Activated T-helper 17 cell treated with anti-CD3 and anti-CD28 coated beads, Interleukin-2, amount 50 U/mL, for 72 hours (primary cell): ENCODE results near the gene ORMDL2. TPM values are rescaled to one million over a fixed set of nuclear protein-coding genes. Genes with fewer than 3 reads are reported as not detected.

ENCODE experiments used
- ATAC-seq: fragments of 150-1000 bp; cut with Tn5 transposase; replicated peaks from 2 replicates; pipeline ENCODE4 v1.10.0; 2021; ENCODE audit warnings: mild to moderate bottlenecking, moderate library complexity
- H3K27ac Mint-ChIP-seq: one replicate; pipeline ENCODE4 v1.8.0; 2022; ENCODE audit warnings: mixed read lengths
- H3K27me3 Mint-ChIP-seq: one replicate; pipeline ENCODE4 v1.8.0; 2022; ENCODE audit warnings: mixed read lengths
- H3K36me3 Mint-ChIP-seq: one replicate; pipeline ENCODE4 v1.8.0; 2022; ENCODE audit warnings: low read depth, mild to moderate bottlenecking, mixed read lengths
- H3K4me1 Mint-ChIP-seq: one replicate; pipeline ENCODE4 v1.8.0; 2022; ENCODE audit warnings: mixed read lengths
- H3K4me3 Mint-ChIP-seq: one replicate; pipeline ENCODE4 v1.8.0; 2022; ENCODE audit warnings: mild to moderate bottlenecking, mixed read lengths
- H3K9me3 Mint-ChIP-seq: one replicate; pipeline ENCODE4 v1.8.0; 2022; ENCODE audit warnings: mixed read lengths
- total RNA-seq, 2 donors: library from RNA; stranded (reverse); gene quantifications; one replicate each; pipeline ENCODE4 v1.2.3, GENCODE V29; 2022

ORMDL2 gene
- 10 to 100 TPM; 26.5 to 40.2 TPM for total RNA-seq

- no peak within 1 kb of the TSS for H3K27ac Mint-ChIP-seq
- H3K4me3 Mint-ChIP-seq = no peak within 1 kb of the TSS
- H3K9me3 Mint-ChIP-seq = no peaks in the 10 kb centered on the region
- no peaks in the 10 kb centered on the region for H3K27me3 Mint-ChIP-seq
- peaks cover 25% of the 10 kb centered on the region for H3K4me1 Mint-ChIP-seq
- H3K36me3 Mint-ChIP-seq = peaks cover 39% of the 10 kb centered on the region
- ATAC-seq = peak; percentile 97
Observed at GRCh38 chr12:55817345-55818139, at the start of gene ORMDL2, which contains the start of gene SARNP. Gene ORMDL2 (plus strand): TSS chr12:55818041. CDS start chr12:55819000, 959 bp downstream. Gene SARNP (minus strand): TSS chr12:55817724. CDS start chr12:55817701, 23 bp downstream.

- ATAC-seq = no peak
- Mint-ChIP-seq H3K4me1 (peaks cover 9% of the 10 kb centered on the region), H3K27me3 (no peaks in the 10 kb centered on the region), H3K27ac (peak overlapping the region; percentile 48), H3K36me3 (peaks cover 74% of the 10 kb centered on the region), H3K4me3 (no peak overlapping the region), H3K9me3 (no peaks in the 10 kb centered on the region)
Observed at GRCh38 chr12:55771736-55772135, 46.1 kb upstream of the ORMDL2 start.

GRCh38 chr12:55777856-55778255, 40.0 kb upstream of the ORMDL2 start:
- Mint-ChIP-seq H3K4me3 (no peak overlapping the region), H3K9me3 (no peaks in the 10 kb centered on the region), H3K36me3 (peaks cover 88% of the 10 kb centered on the region), H3K27ac (no peak overlapping the region), H3K4me1 (no peaks in the 10 kb centered on the region), H3K27me3 (no peaks in the 10 kb centered on the region)
- no peak for ATAC-seq

- no peaks in the 10 kb centered on the region for H3K4me1 Mint-ChIP-seq
- no peaks in the 10 kb centered on the region for H3K9me3 Mint-ChIP-seq
- H3K4me3 Mint-ChIP-seq = no peak overlapping the region
- no peak for ATAC-seq
- no peaks in the 10 kb centered on the region for H3K27me3 Mint-ChIP-seq
- H3K27ac Mint-ChIP-seq = peak overlapping the region; percentile 65
- peaks cover 97% of the 10 kb centered on the region for H3K36me3 Mint-ChIP-seq
Observed at GRCh38 chr12:55780685-55781084, 37.2 kb upstream of the ORMDL2 start.

GRCh38 chr12:55788546-55788945, 29.3 kb upstream of the ORMDL2 start:
- no peaks in the 10 kb centered on the region for H3K9me3 Mint-ChIP-seq
- H3K27ac Mint-ChIP-seq = peak overlapping the region; percentile 38
- peaks cover 100% of the 10 kb centered on the region for H3K36me3 Mint-ChIP-seq
- H3K27me3 Mint-ChIP-seq = no peaks in the 10 kb centered on the region
- no peak overlapping the region for H3K4me3 Mint-ChIP-seq
- H3K4me1 Mint-ChIP-seq = no peaks in the 10 kb centered on the region
- no peak for ATAC-seq

- peaks cover 100% of the 10 kb centered on the region for H3K36me3 Mint-ChIP-seq
- H3K27ac Mint-ChIP-seq = no peak overlapping the region
- no peak overlapping the region for H3K4me3 Mint-ChIP-seq
- H3K27me3 Mint-ChIP-seq = no peaks in the 10 kb centered on the region
- no peaks in the 10 kb centered on the region for H3K9me3 Mint-ChIP-seq
- no peaks in the 10 kb centered on the region for H3K4me1 Mint-ChIP-seq
- no peak for ATAC-seq
Observed at GRCh38 chr12:55789171-55789570, 28.7 kb upstream of the ORMDL2 start.

GRCh38 chr12:55789893-55790292, 27.9 kb upstream of the ORMDL2 start:
- H3K9me3 Mint-ChIP-seq = no peaks in the 10 kb centered on the region
- ATAC-seq = no peak
- H3K4me3 Mint-ChIP-seq = no peak overlapping the region
- peaks cover 100% of the 10 kb centered on the region for H3K36me3 Mint-ChIP-seq
- H3K27me3 Mint-ChIP-seq = no peaks in the 10 kb centered on the region
- no peaks in the 10 kb centered on the region for H3K4me1 Mint-ChIP-seq
- H3K27ac Mint-ChIP-seq = no peak overlapping the region

GRCh38 chr12:55795950-55796349, 21.9 kb upstream of the ORMDL2 start:
- Mint-ChIP-seq H3K4me1 (peaks cover 5% of the 10 kb centered on the region), H3K27me3 (no peaks in the 10 kb centered on the region), H3K27ac (peak overlapping the region; percentile 49), H3K4me3 (no peak overlapping the region), H3K36me3 (peaks cover 100% of the 10 kb centered on the region), H3K9me3 (no peaks in the 10 kb centered on the region)
- peak; percentile 77 for ATAC-seq

- Mint-ChIP-seq H3K9me3 (no peaks in the 10 kb centered on the region), H3K4me3 (no peak overlapping the region), H3K27ac (peak overlapping the region; percentile 31), H3K4me1 (peaks cover 5% of the 10 kb centered on the region), H3K27me3 (no peaks in the 10 kb centered on the region), H3K36me3 (peaks cover 100% of the 10 kb centered on the region)
- no peak for ATAC-seq
Observed at GRCh38 chr12:55797068-55797467, 20.8 kb upstream of the ORMDL2 start.

GRCh38 chr12:55797550-55797949, 20.3 kb upstream of the ORMDL2 start:
- Mint-ChIP-seq H3K27me3 (no peaks in the 10 kb centered on the region), H3K36me3 (peaks cover 100% of the 10 kb centered on the region), H3K4me1 (peaks cover 5% of the 10 kb centered on the region), H3K4me3 (no peak overlapping the region), H3K27ac (peak overlapping the region; percentile 49), H3K9me3 (no peaks in the 10 kb centered on the region)
- ATAC-seq = no peak

- H3K27me3 Mint-ChIP-seq = no peaks in the 10 kb centered on the region
- peaks cover 84% of the 10 kb centered on the region for H3K36me3 Mint-ChIP-seq
- H3K27ac Mint-ChIP-seq = no peak overlapping the region
- H3K4me1 Mint-ChIP-seq = peaks cover 14% of the 10 kb centered on the region
- no peaks in the 10 kb centered on the region for H3K9me3 Mint-ChIP-seq
- H3K4me3 Mint-ChIP-seq = no peak overlapping the region
- ATAC-seq = no peak
Observed at GRCh38 chr12:55806982-55807381, 10.9 kb upstream of the ORMDL2 start.

GRCh38 chr12:55809274-55809673, 8.6 kb upstream of the ORMDL2 start:
- H3K9me3 Mint-ChIP-seq = no peaks in the 10 kb centered on the region
- H3K27ac Mint-ChIP-seq = peak overlapping the region; percentile 7
- peaks cover 28% of the 10 kb centered on the region for H3K4me1 Mint-ChIP-seq
- no peak for ATAC-seq
- peaks cover 84% of the 10 kb centered on the region for H3K36me3 Mint-ChIP-seq
- no peaks in the 10 kb centered on the region for H3K27me3 Mint-ChIP-seq
- H3K4me3 Mint-ChIP-seq = no peak overlapping the region

- Mint-ChIP-seq H3K27ac (peak overlapping the region; percentile 33), H3K4me1 (peaks cover 26% of the 10 kb centered on the region), H3K27me3 (no peaks in the 10 kb centered on the region), H3K9me3 (no peaks in the 10 kb centered on the region), H3K4me3 (no peak overlapping the region), H3K36me3 (peaks cover 91% of the 10 kb centered on the region)
- ATAC-seq = no peak
Observed at GRCh38 chr12:55812088-55812487, 5.8 kb upstream of the ORMDL2 start.

- no peak for ATAC-seq
- Mint-ChIP-seq H3K9me3 (no peaks in the 10 kb centered on the region), H3K4me3 (peak overlapping the region; percentile 1), H3K27ac (no peak overlapping the region), H3K36me3 (peaks cover 69% of the 10 kb centered on the region), H3K27me3 (no peaks in the 10 kb centered on the region), H3K4me1 (peaks cover 28% of the 10 kb centered on the region)
Observed at GRCh38 chr12:55814257-55814656, 3.6 kb upstream of the ORMDL2 start.

- no peak for ATAC-seq
- no peak overlapping the region for H3K4me3 Mint-ChIP-seq
- H3K27me3 Mint-ChIP-seq = no peaks in the 10 kb centered on the region
- peaks cover 32% of the 10 kb centered on the region for H3K4me1 Mint-ChIP-seq
- no peak overlapping the region for H3K27ac Mint-ChIP-seq
- peaks cover 57% of the 10 kb centered on the region for H3K36me3 Mint-ChIP-seq
- no peaks in the 10 kb centered on the region for H3K9me3 Mint-ChIP-seq
Observed at GRCh38 chr12:55815473-55815872, 2.4 kb upstream of the ORMDL2 start.
